AG08396 (cell line): Measurements from ENCODE around the gene HNRNPD.
"Not testable (repeated sequence)": the region's sequence is repeated elsewhere in the genome, so short reads cannot be mapped to it uniquely, and the experiment has no call there.

Source experiments
- DNase-seq: peaks from one replicate; pipeline ENCODE4 v3.0.0; 2012; ENCODE audit warnings: low spot score, mixed read lengths

The HNRNPD gene, protein sequence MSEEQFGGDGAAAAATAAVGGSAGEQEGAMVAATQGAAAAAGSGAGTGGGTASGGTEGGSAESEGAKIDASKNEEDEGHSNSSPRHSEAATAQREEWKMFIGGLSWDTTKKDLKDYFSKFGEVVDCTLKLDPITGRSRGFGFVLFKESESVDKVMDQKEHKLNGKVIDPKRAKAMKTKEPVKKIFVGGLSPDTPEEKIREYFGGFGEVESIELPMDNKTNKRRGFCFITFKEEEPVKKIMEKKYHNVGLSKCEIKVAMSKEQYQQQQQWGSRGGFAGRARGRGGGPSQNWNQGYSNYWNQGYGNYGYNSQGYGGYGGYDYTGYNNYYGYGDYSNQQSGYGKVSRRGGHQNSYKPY

DNA sequence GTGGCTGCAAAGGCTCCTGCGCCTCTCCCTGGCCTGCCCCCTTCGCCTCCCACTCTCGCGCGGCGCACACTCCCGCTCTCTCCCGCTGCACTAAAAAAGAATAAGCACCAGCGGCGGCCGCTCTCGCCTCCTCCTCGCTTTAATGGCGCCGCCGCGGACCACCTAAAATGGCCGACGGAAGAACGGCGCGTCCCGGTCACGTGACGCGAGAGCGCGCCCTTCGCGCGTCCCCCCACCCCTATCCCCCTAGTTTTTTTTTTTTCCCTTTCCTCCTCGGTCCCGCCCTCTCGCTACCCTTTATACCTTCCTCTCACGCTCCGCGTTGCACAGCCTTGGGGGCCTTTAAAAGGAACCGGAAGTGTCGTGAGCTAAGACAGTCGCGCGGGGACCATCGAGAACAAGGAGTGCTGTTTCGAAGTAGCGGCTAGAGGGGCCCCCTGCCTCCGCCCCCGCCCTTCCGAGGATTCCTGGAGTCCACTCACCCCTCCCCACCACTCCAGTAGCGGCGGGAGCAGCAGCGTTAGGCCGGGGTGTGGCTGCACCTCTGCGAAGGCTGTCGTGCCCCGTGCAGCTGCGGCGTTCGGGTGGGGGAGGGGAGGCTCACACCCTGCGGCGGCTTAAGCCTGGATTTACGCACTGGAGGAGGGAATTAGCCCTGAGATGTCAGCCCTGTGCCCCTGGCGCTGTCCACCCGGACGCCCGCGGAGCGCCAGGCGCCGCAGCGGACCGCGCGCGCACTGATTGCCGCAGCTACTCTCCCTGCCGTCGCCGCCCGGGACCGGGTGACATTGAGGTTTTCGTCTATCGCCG, at the start of gene HNRNPD:
HNRNPD (minus strand) TSS at position 176 of the 810 bp plus-strand sequence. CDS start 313 bp downstream, outside the sequence.
- DNase-seq: peak; percentile 97

DNA sequence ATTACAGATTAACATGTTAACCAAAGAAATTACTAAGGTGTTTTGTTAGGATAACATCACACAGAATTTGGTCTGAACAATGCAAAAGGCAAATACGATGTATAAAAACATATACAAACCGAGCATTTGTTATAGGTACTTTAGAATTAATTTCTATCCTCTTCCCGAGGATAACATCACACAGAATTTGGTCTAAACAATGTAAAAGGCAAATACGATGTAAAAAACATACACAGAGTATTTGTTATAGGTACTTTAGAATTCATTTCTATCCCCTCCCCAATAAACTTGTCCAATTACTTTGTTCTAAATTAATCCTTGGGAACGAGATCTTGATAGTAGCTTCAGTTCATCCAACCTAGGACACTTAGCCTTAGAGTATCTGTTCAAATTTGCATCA, 48.8 kb upstream of the HNRNPD start:
- no peak for DNase-seq

DNA sequence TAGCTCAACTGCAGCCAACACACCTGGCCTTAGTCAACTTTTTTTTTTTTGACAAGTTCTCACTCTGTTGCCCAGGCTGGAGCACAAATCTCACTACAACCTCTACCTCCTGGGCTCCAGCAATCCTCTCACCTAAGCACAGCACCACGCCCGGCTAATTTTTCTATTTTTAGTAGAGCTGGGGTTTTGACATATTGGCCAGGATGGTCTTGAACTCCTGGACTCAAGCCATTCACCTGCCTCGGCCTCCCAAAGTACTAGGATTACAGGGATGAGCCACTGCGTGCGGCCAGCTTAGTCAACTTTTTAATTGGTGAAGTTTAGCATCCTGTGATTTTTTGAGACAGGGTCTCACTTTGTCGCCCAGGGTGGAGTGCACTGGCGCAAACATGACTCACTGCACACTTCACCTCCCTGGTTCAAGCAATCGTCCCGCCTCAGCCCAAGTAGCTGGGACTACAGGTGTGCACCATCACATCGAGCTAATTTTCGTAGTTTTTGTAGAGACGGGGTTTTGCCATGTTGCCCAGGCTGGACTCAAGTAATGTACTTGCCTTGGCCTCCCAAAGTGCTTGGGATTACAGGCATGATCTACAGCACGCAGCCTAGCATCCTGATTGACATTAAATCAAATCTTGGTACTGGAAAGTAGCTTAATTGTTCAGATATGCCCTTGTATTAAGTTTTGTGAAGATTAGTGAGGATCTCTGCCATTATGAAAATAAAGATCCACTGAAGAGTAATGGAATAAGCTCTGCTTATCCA, 48.2 kb upstream of the HNRNPD start:
- no peak for DNase-seq

DNA sequence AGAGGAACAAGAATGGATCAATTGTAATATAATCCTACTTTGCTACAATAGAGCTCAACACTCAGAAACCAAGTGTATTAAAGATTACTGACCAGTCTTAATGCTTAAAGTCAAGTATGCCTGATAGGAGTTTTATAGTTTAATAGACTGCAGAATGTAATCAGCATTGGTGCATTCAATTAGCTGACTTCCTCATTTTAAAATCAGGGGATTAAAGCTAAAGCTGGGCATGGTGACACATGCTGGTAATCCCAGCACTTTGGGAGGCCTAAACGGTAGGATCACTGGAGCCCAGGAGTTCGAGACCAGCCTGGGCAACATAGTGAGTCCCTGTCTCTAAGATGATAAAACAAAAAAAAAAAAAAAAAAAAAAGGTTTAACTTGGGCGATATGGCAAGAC, 45.7 kb upstream of the HNRNPD start:
- DNase-seq: no peak

DNA sequence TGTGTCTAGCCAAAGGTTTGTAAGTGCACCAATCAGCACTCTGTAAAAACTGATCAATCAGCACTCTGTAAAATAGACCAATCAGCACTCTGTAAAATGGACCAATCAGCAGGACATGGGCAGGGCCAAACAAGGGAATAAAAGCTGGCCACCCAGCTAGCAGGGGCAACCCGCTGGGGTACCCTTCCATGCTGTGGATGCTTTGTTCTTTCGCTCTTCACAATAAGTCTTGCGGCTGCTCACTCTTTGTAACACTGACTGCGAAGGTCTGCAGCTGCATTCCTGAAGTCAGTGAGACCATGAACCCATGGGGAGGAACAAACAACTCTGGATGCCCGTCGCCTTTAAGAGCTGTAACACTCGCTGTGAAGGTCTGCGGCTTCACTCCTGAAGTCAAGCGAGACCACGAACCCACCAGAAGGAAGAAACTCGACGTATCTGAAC, 42.2 kb upstream of the HNRNPD start:
- no peak for DNase-seq

DNA sequence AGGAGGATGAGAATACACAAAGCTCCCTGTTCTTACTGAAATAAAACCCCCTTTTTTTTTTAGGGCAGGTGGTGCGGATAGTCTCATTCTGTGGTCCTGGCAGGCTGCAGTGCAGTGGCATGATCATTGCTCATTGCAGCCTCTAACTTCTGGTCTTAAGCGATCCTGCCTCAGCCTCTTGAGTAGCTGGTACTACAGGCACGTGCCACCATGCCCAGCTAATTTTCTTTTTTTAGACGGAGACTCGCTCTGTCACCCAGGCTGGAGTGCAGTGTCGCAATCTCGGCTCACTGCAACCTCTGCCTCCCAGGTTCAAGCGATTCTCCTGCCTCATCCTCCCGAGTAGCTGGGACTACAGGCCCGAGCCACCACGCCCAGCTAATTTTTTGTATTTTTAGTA, 41.3 kb upstream of the HNRNPD start:
- DNase-seq: not testable (repeated sequence)

DNA sequence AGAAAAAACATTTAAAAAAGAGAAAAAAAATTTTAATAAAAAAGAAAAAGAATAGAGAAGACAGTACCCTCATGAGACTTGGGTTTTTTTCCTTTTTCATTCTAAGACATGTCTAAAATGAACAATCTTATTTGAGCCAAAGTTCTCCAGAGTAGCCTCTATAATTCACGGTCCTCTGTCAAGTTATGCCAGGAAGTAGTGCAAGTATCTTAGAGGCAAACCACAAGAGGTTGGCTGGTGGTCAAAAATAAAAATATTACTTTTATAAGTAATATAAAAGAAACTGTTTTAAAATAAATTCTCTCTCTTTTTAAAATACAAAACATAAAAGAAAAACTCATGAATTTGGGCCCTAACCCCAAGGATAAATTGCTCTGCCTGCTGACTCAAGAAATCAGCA, 29.9 kb upstream of the HNRNPD start:
- DNase-seq: no peak

DNA sequence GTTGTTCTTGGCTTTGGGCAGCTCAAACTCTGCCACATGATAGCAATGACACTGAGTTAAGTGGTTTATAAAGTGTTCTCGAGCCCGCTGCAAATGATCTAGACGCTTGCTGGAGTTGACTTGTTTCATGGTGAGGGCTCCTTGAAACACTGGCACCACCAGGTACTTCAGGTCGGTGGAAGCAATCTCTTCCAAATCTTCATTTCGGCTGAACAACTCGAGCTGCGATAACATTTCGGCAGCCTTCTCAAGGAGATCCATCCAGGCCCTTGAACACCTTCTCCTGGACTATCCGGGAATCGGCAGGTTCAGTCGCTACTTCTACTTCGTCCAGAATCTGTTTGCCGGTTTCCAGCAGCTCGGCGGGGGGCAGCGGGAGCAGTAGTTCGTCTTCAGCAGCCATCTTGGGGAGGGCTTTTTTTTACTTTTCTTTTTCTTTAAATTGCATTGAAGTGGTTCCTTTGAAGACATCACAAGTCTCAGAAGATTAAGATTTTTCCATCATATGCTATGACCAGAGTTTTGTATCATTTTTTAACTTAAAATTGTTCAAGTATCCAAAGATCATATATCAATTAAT, 28.5 kb upstream of the HNRNPD start:
- no peak for DNase-seq

DNA sequence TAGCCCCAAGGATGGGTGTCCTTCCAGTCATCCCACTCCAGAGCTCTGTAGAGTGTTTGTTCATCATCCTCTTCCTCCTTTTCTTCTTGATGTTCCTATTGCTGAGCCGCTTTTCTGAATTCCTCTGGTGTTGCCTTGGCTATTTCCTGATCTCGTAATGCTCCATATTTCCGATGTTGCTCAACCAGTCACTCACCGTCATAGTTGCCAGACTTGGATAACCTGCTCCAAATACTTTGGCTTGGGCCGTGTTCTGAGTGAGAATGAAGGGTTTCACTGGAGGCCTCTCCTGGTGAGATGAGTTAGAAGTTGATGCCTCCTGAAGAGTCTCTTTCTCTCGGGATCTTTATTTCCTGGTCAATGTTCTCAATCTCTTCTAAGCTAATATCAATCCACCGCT, 27.8 kb upstream of the HNRNPD start:
- no peak for DNase-seq

DNA sequence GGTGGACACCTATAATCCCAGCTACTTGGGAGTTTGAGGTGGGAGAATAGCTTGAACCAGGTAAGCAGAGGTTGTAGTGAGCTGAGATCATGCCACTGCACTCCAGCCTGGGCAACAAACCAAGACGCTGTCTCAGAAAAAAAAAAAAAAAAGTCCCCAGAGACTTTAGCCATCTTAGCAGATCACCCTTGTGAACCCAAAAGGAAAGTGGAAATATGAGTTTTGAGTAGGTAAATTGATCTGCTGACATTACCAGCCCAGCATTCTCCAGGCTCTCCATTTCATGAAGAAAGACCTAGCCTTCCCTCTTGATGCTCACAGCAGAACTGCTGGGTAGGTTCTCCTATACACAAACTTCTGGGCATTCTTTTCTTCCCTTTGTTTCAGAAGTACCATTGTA, 24.5 kb upstream of the HNRNPD start:
- DNase-seq: no peak

DNA sequence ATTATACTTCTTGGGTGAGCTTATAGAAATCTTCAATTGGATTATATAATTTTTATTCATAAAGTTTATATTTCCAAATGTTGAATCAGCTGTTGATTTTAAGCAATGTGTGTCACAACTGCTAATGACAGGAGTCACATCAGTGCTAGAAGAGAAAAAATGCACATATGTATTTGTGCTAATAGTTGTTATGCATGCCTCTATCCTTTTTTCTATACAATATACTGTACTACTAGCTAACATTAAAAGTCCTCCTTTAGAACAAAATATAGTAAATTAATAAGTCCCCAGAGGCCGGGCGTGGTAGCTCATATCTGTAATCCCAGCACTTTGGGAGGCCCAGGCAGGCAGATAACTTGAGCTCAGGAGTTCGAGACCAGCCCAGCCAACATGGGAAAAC, 23.7 kb upstream of the HNRNPD start:
- no peak for DNase-seq

DNA sequence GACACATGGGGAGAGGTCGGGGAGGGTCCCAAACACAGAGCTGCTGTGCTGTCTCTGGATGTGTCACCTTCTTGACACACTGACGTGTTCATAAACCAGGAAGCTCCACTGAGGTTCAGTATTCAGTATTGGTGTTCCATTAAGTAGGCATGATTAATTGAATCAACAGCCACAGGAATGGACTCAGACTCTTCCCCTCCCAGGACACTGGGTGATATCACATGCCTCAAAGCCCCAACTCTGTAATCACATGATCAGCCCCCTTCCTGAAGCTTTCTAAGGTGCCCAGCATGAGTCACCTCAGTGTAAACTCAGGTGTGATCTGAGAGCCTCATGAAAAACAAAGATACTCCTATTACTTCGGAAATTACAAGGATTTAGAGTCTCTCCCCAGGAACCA, 21.1 kb upstream of the HNRNPD start:
- DNase-seq: no peak

DNA sequence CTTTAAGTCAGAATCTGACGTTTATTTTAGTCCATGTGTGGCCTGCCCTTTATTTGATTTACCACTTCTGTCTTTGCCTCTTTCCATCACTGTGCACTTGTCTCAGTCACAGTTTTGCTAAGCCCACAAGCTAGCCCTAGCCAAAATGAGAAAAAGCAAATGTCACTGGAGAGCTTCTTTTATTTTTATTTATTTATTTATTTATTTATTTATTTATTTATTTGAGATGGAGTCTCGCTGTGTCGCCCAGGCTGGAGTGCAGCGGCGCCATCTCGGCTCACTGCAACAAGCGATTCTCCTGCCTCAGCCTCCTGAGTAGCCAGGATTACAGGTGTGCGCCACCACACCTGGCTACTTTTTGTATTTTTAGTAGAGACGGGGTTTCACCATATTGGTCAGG, 16.3 kb upstream of the HNRNPD start:
- not testable (repeated sequence) for DNase-seq

DNA sequence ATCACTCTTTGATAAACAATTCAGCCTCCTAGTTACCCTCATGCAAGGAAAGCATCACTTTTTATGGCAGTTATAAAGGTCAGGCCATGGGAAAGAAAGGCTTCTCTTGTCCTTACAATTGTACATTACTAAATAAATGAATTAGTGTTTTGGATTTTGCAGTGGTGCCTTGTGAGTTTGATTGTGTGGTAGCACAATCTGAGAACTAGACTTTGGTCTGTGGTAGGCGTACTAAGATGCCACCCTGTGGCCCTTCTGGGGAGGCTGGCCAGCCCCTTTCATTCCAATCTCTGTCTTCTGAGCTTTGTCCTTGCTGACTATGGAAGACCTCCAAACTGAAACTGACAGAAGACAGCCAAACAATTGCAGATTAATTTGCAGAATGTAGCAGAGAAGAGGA, 14.6 kb upstream of the HNRNPD start:
- no peak for DNase-seq

DNA sequence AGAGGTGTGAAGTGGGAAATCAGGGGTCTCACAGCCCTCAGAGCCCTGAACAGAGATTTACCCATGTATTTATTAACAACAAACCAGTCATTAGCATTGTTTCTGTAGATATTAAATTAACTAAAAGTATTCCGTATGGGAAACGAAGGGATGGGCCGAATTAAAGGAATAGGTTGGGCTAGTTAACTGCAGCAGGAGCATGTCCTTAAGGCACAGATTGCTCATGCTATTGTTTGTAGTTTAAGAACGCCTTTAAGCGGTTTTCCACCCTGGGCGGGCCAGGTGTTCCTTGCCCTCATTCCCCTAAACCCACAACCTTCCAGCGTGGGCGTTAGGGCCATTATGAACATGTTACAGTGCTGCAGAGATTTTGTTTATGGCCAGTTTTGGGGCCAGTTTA, 12.5 kb upstream of the HNRNPD start:
- DNase-seq: not testable (repeated sequence)

DNA sequence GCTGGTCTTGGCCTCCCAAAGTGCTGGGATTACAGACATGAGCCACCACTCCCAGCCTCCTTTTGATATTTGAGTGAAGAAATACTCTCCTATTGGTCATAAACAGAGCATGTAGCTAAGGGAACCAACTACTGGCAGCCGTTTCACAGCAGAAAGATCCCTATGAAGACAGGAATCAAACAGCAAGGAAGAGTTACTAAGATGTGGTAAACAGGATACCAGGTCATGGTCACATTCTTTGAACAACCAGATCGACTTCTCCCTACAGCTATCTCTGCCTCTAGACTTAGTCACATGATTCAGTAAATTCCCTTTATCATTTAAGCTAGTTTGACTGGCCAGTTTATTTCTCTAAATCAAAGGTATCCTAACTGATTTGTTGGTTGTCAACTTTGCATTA, 9.0 kb upstream of the HNRNPD start:
- no peak for DNase-seq

DNA sequence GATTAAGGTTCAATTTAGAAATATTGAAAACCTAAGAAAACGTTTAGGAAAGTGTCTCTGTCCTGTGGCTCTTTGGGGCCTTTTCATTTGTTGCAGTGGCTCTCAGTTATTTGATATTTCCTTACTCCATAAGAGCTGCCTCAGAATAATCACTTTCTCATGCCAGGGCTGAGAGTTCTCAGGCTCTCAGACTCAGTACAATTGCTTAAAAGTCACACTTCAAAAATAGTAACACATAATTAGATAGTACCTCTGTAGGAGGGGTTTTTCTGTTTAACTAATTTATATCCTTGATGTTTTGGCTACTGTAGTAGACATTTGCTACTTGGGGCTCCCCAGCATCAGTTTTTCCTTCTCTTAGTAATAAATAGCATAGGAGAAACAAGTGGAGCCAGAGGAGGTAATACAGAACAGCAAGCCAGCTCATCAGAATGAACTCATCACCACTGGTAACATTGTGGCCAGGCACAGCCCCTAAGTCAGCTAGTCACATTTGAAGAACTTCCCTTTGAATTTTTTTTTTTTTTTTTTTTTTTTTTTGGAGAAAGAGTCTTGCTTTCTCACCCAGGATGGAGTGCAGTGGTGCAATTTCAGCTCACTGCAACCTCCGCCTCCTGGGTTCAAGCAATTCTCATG, 8.0 kb upstream of the HNRNPD start:
- peak; percentile 19 for DNase-seq

DNA sequence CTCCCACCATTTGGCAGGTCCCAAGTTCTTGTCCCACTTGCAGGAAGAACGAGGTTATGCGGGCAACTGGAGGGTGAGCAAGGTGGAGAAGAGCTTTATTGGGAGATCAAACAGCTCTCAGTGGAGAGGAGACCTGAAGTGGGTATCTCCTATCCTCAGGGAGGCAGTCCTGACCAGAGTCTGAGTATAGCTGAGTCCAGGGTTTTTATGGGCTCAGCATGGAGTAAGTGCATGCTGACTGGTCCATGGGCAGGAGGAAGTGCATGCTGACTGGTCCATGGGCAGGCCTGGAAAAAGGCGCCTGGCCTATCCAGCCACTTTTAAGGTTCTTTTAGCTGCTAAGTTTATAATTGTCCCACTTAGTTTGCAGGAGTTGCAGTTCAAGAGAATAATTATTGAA, 7.4 kb upstream of the HNRNPD start:
- DNase-seq: no peak

DNA sequence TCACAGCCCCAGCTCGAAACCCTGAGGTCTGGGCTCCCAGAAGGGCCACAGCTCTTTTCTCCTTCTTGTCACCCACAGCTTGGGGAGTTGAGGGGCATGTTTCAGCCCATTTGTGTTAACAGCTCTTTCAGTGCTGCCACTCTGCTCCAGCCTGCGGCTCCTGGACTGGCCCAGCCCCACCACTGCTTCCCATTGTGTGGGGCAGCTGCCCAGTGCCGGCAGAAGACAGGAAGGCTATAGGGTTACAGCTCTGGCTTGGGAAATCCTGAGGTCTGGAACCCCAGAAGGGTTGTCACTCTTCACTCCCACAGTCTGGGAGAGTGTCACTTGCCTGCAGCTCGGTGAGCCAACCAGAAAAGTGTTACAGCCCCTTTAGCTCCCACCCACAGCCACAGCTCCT, 7.0 kb upstream of the HNRNPD start:
- DNase-seq: no peak

DNA sequence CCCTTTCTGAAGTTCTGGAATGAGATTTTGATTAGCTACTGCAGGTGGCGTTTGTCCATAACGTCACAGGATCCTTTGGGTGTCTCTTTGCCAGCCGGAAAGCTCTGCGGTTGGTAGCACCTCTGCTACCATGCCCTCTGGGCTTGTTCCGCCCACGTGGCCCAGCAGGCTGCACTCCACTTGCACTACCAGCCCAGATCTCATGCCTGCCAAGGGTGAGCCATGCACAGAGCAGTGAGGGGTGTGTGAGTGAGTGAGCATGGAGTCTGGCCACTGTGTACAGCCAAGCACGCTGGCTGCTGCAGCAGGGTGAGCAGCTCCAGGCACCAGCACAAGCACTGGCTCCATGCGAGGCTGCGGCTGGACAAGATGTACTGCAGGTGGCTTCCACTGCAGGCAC, 6.6 kb upstream of the HNRNPD start:
- no peak for DNase-seq

DNA sequence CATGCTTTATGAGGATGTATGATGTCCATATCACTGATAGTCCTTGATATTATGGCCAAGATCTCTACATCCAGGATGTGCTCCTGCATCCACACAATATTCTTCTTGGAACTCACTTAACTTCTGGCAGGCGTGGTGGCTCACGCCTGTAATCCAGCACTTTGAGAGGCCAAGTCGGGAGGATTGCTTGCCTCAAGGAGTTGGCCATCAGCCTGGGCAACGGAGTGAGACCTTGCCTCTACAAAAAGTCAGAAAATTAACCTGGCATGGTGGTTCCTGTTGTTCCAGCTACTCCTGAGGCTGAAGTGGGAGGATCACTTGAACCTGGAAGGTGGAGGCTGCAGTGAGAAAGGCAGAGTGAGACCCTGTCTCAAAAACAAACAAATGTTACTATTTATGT, 2.3 kb upstream of the HNRNPD start:
- DNase-seq: no peak

DNA sequence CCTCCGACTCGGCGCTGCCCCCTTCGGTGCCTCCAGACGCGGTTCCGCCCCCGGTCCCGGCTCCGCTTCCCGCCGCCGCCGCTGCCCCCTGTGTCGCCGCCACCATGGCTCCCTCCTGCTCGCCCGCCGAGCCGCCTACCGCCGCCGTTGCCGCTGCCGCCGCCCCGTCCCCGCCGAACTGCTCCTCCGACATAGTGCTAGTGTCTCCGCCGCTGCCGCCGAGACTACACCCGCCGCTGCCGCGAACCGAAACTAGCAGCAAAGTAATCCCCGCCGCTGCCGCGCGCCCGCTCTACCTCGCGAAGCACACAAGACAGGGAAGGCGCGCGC, 340 bp downstream of the HNRNPD start:
- DNase-seq: no peak
